Adipocyte (in vitro differentiated cells): ENCODE data around the gene ZCWPW1.
"Not testable (repeated sequence)": the region's sequence is repeated elsewhere in the genome, so short reads cannot be mapped to it uniquely, and the experiment has no call there.

Experiments used
- DNase-seq: peaks from one replicate; pipeline ENCODE4 v3.0.0-alpha.2; 2015; ENCODE audit warnings: low read depth
- H3K27me3 ChIP-seq: replicated peaks from 2 replicates; pipeline ENCODE4 v1.7.0; 2013; ENCODE audit warnings: mild to moderate bottlenecking, low read length, moderate library complexity; ENCODE audit not compliant: control insufficient read depth, insufficient read depth
- H3K36me3 ChIP-seq: 2 replicates; pipeline ENCODE4 v1.7.0; 2013; ENCODE audit warnings: low read length, mild to moderate bottlenecking, moderate library complexity; ENCODE audit not compliant: control insufficient read depth, insufficient read depth, severe bottlenecking
- H3K4me1 ChIP-seq: 2 replicates; pipeline ENCODE4 v1.7.0; 2013; ENCODE audit warnings: mild to moderate bottlenecking, low read length, moderate library complexity; ENCODE audit not compliant: control insufficient read depth, insufficient read depth
- H3K4me3 ChIP-seq: 2 replicates; pipeline ENCODE4 v1.7.0; 2013; ENCODE audit warnings: mild to moderate bottlenecking, low read length, moderate library complexity
- H3K9ac ChIP-seq: 2 replicates; pipeline ENCODE4 v1.7.0; 2013; ENCODE audit warnings: mild to moderate bottlenecking, low read length, moderate library complexity
- H3K9me3 ChIP-seq: 2 replicates; pipeline ENCODE4 v1.7.0; 2013; ENCODE audit warnings: mild to moderate bottlenecking, low read length, moderate library complexity; ENCODE audit not compliant: control insufficient read depth

The ZCWPW1 gene

GRCh38 chr7:100353685-100354330 lies 74.7 kb downstream of the ZCWPW1 start:
- no peaks in the 10 kb centered on the region for H3K27me3 ChIP-seq
- no peak overlapping the region for H3K4me3 ChIP-seq
- no peaks in the 10 kb centered on the region for H3K9me3 ChIP-seq
- H3K4me1 ChIP-seq, result peaks cover 24% of the 10 kb centered on the region
- no peak for DNase-seq
- H3K9ac ChIP-seq, result no peak overlapping the region
- H3K36me3 ChIP-seq, result peaks cover 78% of the 10 kb centered on the region

GRCh38 chr7:100352984-100353684 lies 75.4 kb downstream of the ZCWPW1 start:
- Histone ChIP-seq H3K4me1 (peaks cover 30% of the 10 kb centered on the region), H3K9ac (no peak overlapping the region), H3K9me3 (no peaks in the 10 kb centered on the region), H3K4me3 (no peak overlapping the region), H3K36me3 (peaks cover 71% of the 10 kb centered on the region), H3K27me3 (no peaks in the 10 kb centered on the region)
- no peak for DNase-seq

- H3K36me3 ChIP-seq, result peaks cover 74% of the 10 kb centered on the region
- not testable (repeated sequence) for H3K27me3 ChIP-seq, H3K9ac ChIP-seq
Measured at GRCh38 chr7:100352230-100352781, 76.2 kb downstream of the ZCWPW1 start.

GRCh38 chr7:100351657-100352058 lies 76.8 kb downstream of the ZCWPW1 start:
- no peaks in the 10 kb centered on the region for H3K9me3 ChIP-seq
- peaks cover 72% of the 10 kb centered on the region for H3K36me3 ChIP-seq
- peaks cover 45% of the 10 kb centered on the region for H3K4me1 ChIP-seq
- peak overlapping the region; percentile 29 for H3K9ac ChIP-seq
- H3K27me3 ChIP-seq, result no peaks in the 10 kb centered on the region
- no peak for DNase-seq
- no peak overlapping the region for H3K4me3 ChIP-seq

More at GRCh38 chr7:100352230-100352781, 76.2 kb downstream of the ZCWPW1 start:
- H3K4me1 ChIP-seq, result peaks cover 38% of the 10 kb centered on the region
- H3K4me3 ChIP-seq, H3K9me3 ChIP-seq, DNase-seq: not testable (repeated sequence)
